DOHH2 (cell line): ENCODE data around the gene SPATA31E1.
"Not testable (repeated sequence)": the region's sequence is repeated elsewhere in the genome, so short reads cannot be mapped to it uniquely, and the experiment has no call there.

Experiments used
- EZH2phosphoT487 ChIP-seq: fragments of 200-600 bp; sonication (generic); IDR thresholded peaks from 2 replicates; pipeline ENCODE4 v1.6.1; 2017; ENCODE audit warnings: borderline replicate concordance, mild to moderate bottlenecking, antibody characterized with exemption, low read length, moderate library complexity, mixed read lengths
- TF ChIP-seq, protein P1 (sequence below): fragments of 200-600 bp; sonication (generic); IDR thresholded peaks from one replicate; pipeline ENCODE4 v1.5.1; 2014; ENCODE audit warnings: antibody characterized with exemption, mild to moderate bottlenecking, low read depth, low read length; ENCODE audit not compliant: poor library complexity, severe bottlenecking

DNA sequence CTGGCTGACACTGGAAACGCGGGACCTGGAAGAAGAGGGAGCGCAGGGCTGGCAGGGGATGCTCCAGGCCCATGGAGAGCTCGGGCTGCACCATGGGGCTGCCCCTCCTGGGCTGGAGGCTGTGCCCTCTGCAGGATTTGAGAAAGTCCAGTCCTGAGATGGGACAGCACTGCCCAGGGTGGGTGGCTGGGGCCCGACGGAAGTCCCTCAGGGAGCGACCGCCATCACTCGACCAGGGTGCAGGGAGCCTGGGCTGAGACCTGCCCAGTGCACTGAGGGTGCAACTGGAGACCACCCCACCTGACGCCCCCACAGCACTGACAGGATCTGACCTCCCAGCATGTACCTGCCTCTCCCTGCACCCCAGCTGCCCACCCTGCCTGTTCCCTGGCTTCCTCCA is 42.2 kb downstream of the SPATA31E1 start:
- TF ChIP-seq, protein P1, sequence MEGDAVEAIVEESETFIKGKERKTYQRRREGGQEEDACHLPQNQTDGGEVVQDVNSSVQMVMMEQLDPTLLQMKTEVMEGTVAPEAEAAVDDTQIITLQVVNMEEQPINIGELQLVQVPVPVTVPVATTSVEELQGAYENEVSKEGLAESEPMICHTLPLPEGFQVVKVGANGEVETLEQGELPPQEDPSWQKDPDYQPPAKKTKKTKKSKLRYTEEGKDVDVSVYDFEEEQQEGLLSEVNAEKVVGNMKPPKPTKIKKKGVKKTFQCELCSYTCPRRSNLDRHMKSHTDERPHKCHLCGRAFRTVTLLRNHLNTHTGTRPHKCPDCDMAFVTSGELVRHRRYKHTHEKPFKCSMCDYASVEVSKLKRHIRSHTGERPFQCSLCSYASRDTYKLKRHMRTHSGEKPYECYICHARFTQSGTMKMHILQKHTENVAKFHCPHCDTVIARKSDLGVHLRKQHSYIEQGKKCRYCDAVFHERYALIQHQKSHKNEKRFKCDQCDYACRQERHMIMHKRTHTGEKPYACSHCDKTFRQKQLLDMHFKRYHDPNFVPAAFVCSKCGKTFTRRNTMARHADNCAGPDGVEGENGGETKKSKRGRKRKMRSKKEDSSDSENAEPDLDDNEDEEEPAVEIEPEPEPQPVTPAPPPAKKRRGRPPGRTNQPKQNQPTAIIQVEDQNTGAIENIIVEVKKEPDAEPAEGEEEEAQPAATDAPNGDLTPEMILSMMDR = not testable (repeated sequence)
- not testable (repeated sequence) for TF ChIP-seq EZH2phosphoT487
